T-cell (primary cell): ENCODE measurements around the gene SLC27A4. TPM values are rescaled to one million over a fixed set of nuclear protein-coding genes. Genes with fewer than 3 reads are reported as not detected.
A peak's percentile ranks its signal among the peaks of the same experiment; 100 is the strongest.

ENCODE experiments used
- ATAC-seq, 4 experiments: fragments of 200-7000 bp in 3 of 4; fragments of 150-1000 bp in 1 of 4; cut with Tn5 transposase; replicated peaks in 1 of 4; 1 replicate in 3 of 4; 2 replicates in 1 of 4; pipeline ENCODE4 v1.10.0; 2021; ENCODE audit warnings: moderate library complexity in 3 of 4, mild to moderate bottlenecking in 2 of 4, moderate number of reproducible peaks in 1 of 4
- CTCF ChIA-PET, 2 donors: fragments of 300-600 bp; sonication (Branson Sonifier 250); formaldehyde crosslinking; loops; one replicate each; lab custom pipeline; 2022; ENCODE audit warnings: antibody characterized with exemption in 2 of 2; lab: Charles Lee
- POLR2A ChIA-PET, 2 donors: fragments of 300-600 bp; sonication (Branson Sonifier 250); formaldehyde crosslinking; loops; one replicate each; lab custom pipeline; 2022; ENCODE audit warnings: antibody characterized with exemption in 2 of 2; lab: Charles Lee
- DNase-seq, 35 experiments: peaks; one replicate each; pipeline versions ENCODE4 v3.0.0 to v3.0.0-alpha.2; 2013 to 2023
- H3K27ac ChIP-seq: one replicate; pipeline ENCODE4 v1.5.1; 2013; ENCODE audit warnings: low read length
- H3K27me3 ChIP-seq, 2 experiments: replicated peaks in 1 of 2; 1 replicate in 1 of 2; 2 replicates in 1 of 2; pipeline versions ENCODE4 v1.6.1 to v1.7.0; 2013; ENCODE audit warnings: low read length in 1 of 2, mixed read lengths in 1 of 2; ENCODE audit not compliant: control insufficient read depth in 2 of 2, insufficient read depth in 2 of 2; ENCODE audit errors: extremely low read depth in 1 of 2
- H3K36me3 ChIP-seq, 2 donors: 1 replicate in 1 of 2; 2 replicates in 1 of 2; pipeline versions ENCODE4 v1.6.1 to v1.7.0; 2013; ENCODE audit warnings: low read length in 1 of 2; ENCODE audit not compliant: control insufficient read depth in 2 of 2, insufficient read depth in 1 of 2; ENCODE audit errors: extremely low read depth in 1 of 2
- H3K4me1 ChIP-seq, 2 experiments: 1 replicate in 1 of 2; 2 replicates in 1 of 2; pipeline versions ENCODE4 v1.6.1 to v1.7.0; 2013; ENCODE audit warnings: low read length in 2 of 2, mixed read lengths in 1 of 2; ENCODE audit not compliant: insufficient read depth in 2 of 2, control insufficient read depth in 1 of 2; ENCODE audit errors: extremely low read depth in 1 of 2
- H3K4me3 ChIP-seq, 2 donors: 1 replicate in 1 of 2; 2 replicates in 1 of 2; pipeline versions ENCODE4 v1.5.1 to v1.7.0; 2013; ENCODE audit warnings: mild to moderate bottlenecking in 2 of 2, low read length in 1 of 2, moderate library complexity in 1 of 2; ENCODE audit not compliant: control insufficient read depth in 1 of 2; ENCODE audit errors: extremely low read depth in 1 of 2
- H3K9me3 ChIP-seq: 2 replicates; pipeline ENCODE4 v1.7.0; 2013
- H3K27ac Mint-ChIP-seq, 2 donors: one replicate each; pipeline ENCODE4 v1.8.0; 2020 to 2021; ENCODE audit warnings: mild to moderate bottlenecking in 2 of 2, mixed read lengths in 2 of 2
- H3K27me3 Mint-ChIP-seq, 2 donors: one replicate each; pipeline ENCODE4 v1.8.0; 2021 to 2022; ENCODE audit warnings: mixed read lengths in 2 of 2
- H3K36me3 Mint-ChIP-seq: one replicate; pipeline ENCODE4 v1.8.0; 2021; ENCODE audit warnings: mixed read lengths
- H3K4me1 Mint-ChIP-seq, 3 donors: one replicate each; pipeline ENCODE4 v1.8.0; 2020 to 2022; ENCODE audit warnings: mixed read lengths in 3 of 3, mild to moderate bottlenecking in 1 of 3
- H3K4me3 Mint-ChIP-seq, 3 donors: one replicate each; pipeline ENCODE4 v1.8.0; 2020 to 2022; ENCODE audit warnings: mild to moderate bottlenecking in 3 of 3, mixed read lengths in 3 of 3, moderate library complexity in 3 of 3
- H3K9me3 Mint-ChIP-seq, 3 donors: one replicate each; pipeline ENCODE4 v1.8.0; 2020 to 2022; ENCODE audit warnings: mixed read lengths in 3 of 3
- WGBS: methylation state at CpG from one replicate; pipeline ENCODE4 v1.1.5; 2013; ENCODE audit warnings: missing lambda C conversion rate; ENCODE audit not compliant: insufficient coverage; 5-methylcytosine and 5-hydroxymethylcytosine counted together
- total RNA-seq, 35 experiments: library from RNA in 6 of 35; stranded (reverse) in 6 of 35; fragments of 120-200 nt in 1 of 35; gene quantifications; one replicate each; pipeline versions ENCODE4 v1.2.1 to v1.2.4 and lab custom pipeline; 2013 to 2026

Gene SLC27A4
- total RNA-seq, 5 donors from 2014 or later (not counting 1 experiment from before 2014, with no cell fraction given), result 7.3 to 18.4 (median 17.5) TPM

- Histone ChIP-seq H3K4me1 (peaks cover 6 to 29% of the 10 kb centered on the region in 2 experiments), H3K4me3 (peak overlapping the region in 1 of 2 donors; percentile 82), H3K27ac (peak overlapping the region; percentile 79), H3K9me3 (no peaks in the 10 kb centered on the region), H3K36me3 (peaks cover 7 to 20% of the 10 kb centered on the region in 2 donors), H3K27me3 (peaks cover 0 to 1% of the 10 kb centered on the region in 2 experiments)
- Mint-ChIP-seq H3K27ac (peak overlapping the region; percentile 96 to 97), H3K36me3 (peaks cover 8% of the 10 kb centered on the region), H3K4me1 (peaks cover 38 to 42% (median 38%) of the 10 kb centered on the region in 3 donors), H3K4me3 (peak overlapping the region; percentile 87 to 95 (median 95)), H3K27me3 (no peaks in the 10 kb centered on the region), H3K9me3 (no peaks in the 10 kb centered on the region)
- DNase-seq, result no peak
- 13% methylated on average over 1 of the region's 4 CpGs for WGBS
- ATAC-seq, result no peak
- POLR2A ChIA-PET, result no interaction called here
- CTCF ChIA-PET, result interaction anchor here in 1 of 2 donors (1.5 to 1.9 kb wide), 3 partner anchors 31 to 122 kb away, joined by 3 to 11 read pairs (median 5); partner anchors contain the start of gene CERCAM
Observed at GRCh38 chr9:128372188-128372641, 31.9 kb downstream of the SLC27A4 start.

GRCh38 chr9:128372784-128373183 lies 32.5 kb downstream of the SLC27A4 start:
- Histone ChIP-seq H3K4me3 (no peak overlapping the region), H3K27me3 (no peaks in the 10 kb centered on the region), H3K9me3 (no peaks in the 10 kb centered on the region), H3K36me3 (peaks cover 7 to 20% of the 10 kb centered on the region in 2 donors), H3K27ac (no peak overlapping the region), H3K4me1 (peaks cover 6 to 29% of the 10 kb centered on the region in 2 experiments)
- ChIA-PET CTCF (no interaction called here), POLR2A (interaction anchor here in 1 of 2 donors (0.6 kb wide), 1 partner anchor 92 kb away, joined by 3 read pairs; no protein-coding TSS in a partner anchor)
- ATAC-seq (no peak), DNase-seq (no peak)
- Mint-ChIP-seq H3K27me3 (no peaks in the 10 kb centered on the region), H3K36me3 (peaks cover 11% of the 10 kb centered on the region), H3K27ac (peak overlapping the region in 1 of 2 donors; percentile 50), H3K4me1 (peaks cover 38 to 42% (median 38%) of the 10 kb centered on the region in 3 donors), H3K9me3 (no peaks in the 10 kb centered on the region), H3K4me3 (peak overlapping the region; percentile 87 to 95 (median 95))
- WGBS, result no CpG with 5 or more reads among the region's 1 CpG

GRCh38 chr9:128374221-128374675 lies 33.9 kb downstream of the SLC27A4 start:
- Mint-ChIP-seq H3K4me3 (no peak overlapping the region), H3K9me3 (no peaks in the 10 kb centered on the region), H3K4me1 (peaks cover 38 to 42% (median 38%) of the 10 kb centered on the region in 3 donors), H3K36me3 (peaks cover 20% of the 10 kb centered on the region), H3K27ac (no peak overlapping the region), H3K27me3 (no peaks in the 10 kb centered on the region)
- no peak overlapping the region for H3K27ac ChIP-seq
- DNase-seq (no peak), ATAC-seq (no peak)
- CTCF ChIA-PET, result no interaction called here
- H3K9me3 ChIP-seq, result no peaks in the 10 kb centered on the region
- H3K36me3 ChIP-seq, result peaks cover 7 to 35% of the 10 kb centered on the region in 2 donors
- H3K4me1 ChIP-seq, result peaks cover 6 to 29% of the 10 kb centered on the region in 2 experiments
- POLR2A ChIA-PET, result no interaction called here
- no peak overlapping the region for H3K4me3 ChIP-seq
- 95% methylated on average over 4 of the region's 9 CpGs for WGBS
- H3K27me3 ChIP-seq, result no peaks in the 10 kb centered on the region

- ATAC-seq (no peak), DNase-seq (no peak)
- Histone ChIP-seq H3K27me3 (no peaks in the 10 kb centered on the region), H3K4me3 (no peak overlapping the region), H3K9me3 (no peaks in the 10 kb centered on the region), H3K4me1 (peaks cover 6 to 22% of the 10 kb centered on the region in 2 experiments), H3K36me3 (peaks cover 12 to 39% of the 10 kb centered on the region in 2 donors), H3K27ac (no peak overlapping the region)
- CTCF ChIA-PET, result no interaction called here
- Mint-ChIP-seq H3K27ac (no peak overlapping the region), H3K36me3 (peaks cover 26% of the 10 kb centered on the region), H3K27me3 (no peaks in the 10 kb centered on the region), H3K9me3 (no peaks in the 10 kb centered on the region), H3K4me3 (no peak overlapping the region), H3K4me1 (peaks cover 30 to 33% (median 30%) of the 10 kb centered on the region in 3 donors)
- POLR2A ChIA-PET, result no interaction called here
- 70% methylated on average over 2 of the region's 5 CpGs for WGBS
Observed at GRCh38 chr9:128375865-128376264, 35.5 kb downstream of the SLC27A4 start.

GRCh38 chr9:128382261-128382660 lies 41.9 kb downstream of the SLC27A4 start:
- 90% methylated on average over 3 of the region's 6 CpGs for WGBS
- POLR2A ChIA-PET, result no interaction called here

GRCh38 chr9:128383007-128383753 lies 42.9 kb downstream of the SLC27A4 start:
- no peak overlapping the region for H3K4me3 ChIP-seq
- H3K9me3 ChIP-seq, result no peaks in the 10 kb centered on the region
- Mint-ChIP-seq H3K4me3 (no peak overlapping the region), H3K27ac (no peak overlapping the region), H3K27me3 (no peaks in the 10 kb centered on the region), H3K36me3 (peaks cover 46% of the 10 kb centered on the region), H3K4me1 (no peaks in the 10 kb centered on the region), H3K9me3 (no peaks in the 10 kb centered on the region)
- ChIA-PET CTCF (interaction anchor here (0.6 to 1.0 kb wide), 2 partner anchors 21 to 516 kb away, joined by 3 to 5 read pairs; no protein-coding TSS in a partner anchor), POLR2A (no interaction called here)
- peaks cover 0 to 2% of the 10 kb centered on the region in 2 experiments for H3K4me1 ChIP-seq
- no peak for DNase-seq
- H3K36me3 ChIP-seq, result peaks cover 25 to 77% of the 10 kb centered on the region in 2 donors
- 88% methylated on average over 5 of the region's 9 CpGs for WGBS
- no peaks in the 10 kb centered on the region for H3K27me3 ChIP-seq
- H3K27ac ChIP-seq, result no peak overlapping the region
- ATAC-seq, result no peak

More at GRCh38 chr9:128382261-128382660, 41.9 kb downstream of the SLC27A4 start:
- H3K36me3 ChIP-seq, result peaks cover 17 to 72% of the 10 kb centered on the region in 2 donors
- no peaks in the 10 kb centered on the region for H3K4me1 Mint-ChIP-seq
- H3K4me3 Mint-ChIP-seq, result no peak overlapping the region
- peaks cover 43% of the 10 kb centered on the region for H3K36me3 Mint-ChIP-seq
- no peak overlapping the region for H3K4me3 ChIP-seq
- peaks cover 0 to 2% of the 10 kb centered on the region in 2 experiments for H3K4me1 ChIP-seq
- CTCF ChIA-PET, result no interaction called here
- H3K27ac ChIP-seq, result no peak overlapping the region
- no peaks in the 10 kb centered on the region for H3K9me3 ChIP-seq
- H3K27me3 ChIP-seq, result no peaks in the 10 kb centered on the region
- ATAC-seq, result no peak
- H3K9me3 Mint-ChIP-seq, result no peaks in the 10 kb centered on the region
- no peaks in the 10 kb centered on the region for H3K27me3 Mint-ChIP-seq
- no peak overlapping the region for H3K27ac Mint-ChIP-seq
- DNase-seq, result no peak
